GM18520 (cell line): ENCODE data around the gene EPHA3.

Experiments
- ATAC-seq: cut with Tn5 transposase; IDR thresholded peaks from one replicate; pipeline ENCODE4 v1.9.1; 2021; ENCODE audit not compliant: unreplicated experiment

Gene EPHA3

GRCh38 chr3:89527736-89528305 lies 420.4 kb downstream of the EPHA3 start:
- ATAC-seq = no peak
